ENCODE data around the gene LRP5.
A peak's percentile ranks its signal among the peaks of the same experiment; 100 is the strongest.
"Not testable (repeated sequence)": the region's sequence is repeated elsewhere in the genome, so short reads cannot be mapped to it uniquely, and the experiment has no call there.

The LRP5 gene

DNA sequence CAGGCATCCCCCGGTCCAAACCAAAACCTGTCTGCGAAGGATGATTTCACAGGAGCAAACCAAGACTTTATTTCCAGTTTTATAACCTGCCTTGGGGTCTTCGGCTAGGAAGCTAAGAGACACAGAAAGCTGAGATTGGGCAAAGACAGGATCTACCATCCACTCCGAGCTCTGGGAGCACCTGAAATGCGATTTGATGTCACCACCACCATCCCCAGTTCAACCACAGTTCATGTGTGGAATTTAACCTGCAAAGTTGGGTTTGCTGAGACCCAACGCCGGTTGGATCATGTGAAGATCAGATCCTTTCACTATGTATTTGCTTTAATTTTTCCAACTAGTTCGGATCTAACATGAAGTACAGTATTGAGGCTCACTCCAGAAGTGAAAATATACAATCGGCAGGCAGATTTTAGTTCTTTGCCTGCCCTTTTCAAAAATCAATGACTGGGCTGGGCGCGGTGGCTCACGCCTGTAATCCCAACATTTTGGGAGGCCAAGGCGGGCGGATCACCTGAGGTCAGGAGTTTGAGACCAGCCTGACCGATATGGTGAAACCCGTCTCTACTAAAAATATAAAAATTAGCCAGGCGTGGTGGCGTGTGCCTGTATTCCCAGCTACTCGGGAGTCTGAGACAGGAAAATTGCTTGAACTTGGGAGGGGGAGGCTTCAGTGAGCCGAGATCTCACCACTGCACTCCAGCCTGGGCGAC, 39.2 kb upstream of the LRP5 start:
- Mint-ChIP-seq H3K4me3 (peak overlapping the region; percentile 93), H3K27ac (peak overlapping the region; percentile 93), H3K4me1 (peaks cover 52% of the 10 kb centered on the region), H3K9me3 (peaks cover 4% of the 10 kb centered on the region), H3K36me3 (peaks cover 18% of the 10 kb centered on the region), H3K27me3 (no peaks in the 10 kb centered on the region)
- no peak for ATAC-seq

DNA sequence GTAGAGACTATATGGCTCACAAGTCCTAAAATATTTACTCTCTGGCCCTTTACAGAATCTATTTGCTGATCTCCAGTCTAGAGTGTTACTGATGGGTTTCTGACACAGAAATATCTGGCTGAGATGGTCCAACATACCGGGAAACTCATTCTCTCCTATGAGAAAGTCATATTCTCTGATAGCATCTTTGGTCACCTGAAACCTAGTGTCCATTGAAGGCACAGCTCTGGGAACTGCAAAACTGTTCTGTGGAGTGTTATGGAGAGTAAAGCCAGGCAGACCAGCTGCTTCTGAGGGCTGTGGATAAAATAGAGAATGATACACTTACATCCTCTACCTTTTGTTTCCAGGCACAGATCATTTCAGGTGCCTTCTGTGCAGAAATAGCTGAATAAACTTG, 38.1 kb upstream of the LRP5 start:
- H3K4me3 Mint-ChIP-seq, result peak overlapping the region; percentile 93
- peaks cover 8% of the 10 kb centered on the region for H3K36me3 Mint-ChIP-seq
- H3K9me3 Mint-ChIP-seq, result peaks cover 4% of the 10 kb centered on the region
- no peak for ATAC-seq
- H3K27ac Mint-ChIP-seq, result peak overlapping the region; percentile 93
- H3K4me1 Mint-ChIP-seq, result peaks cover 41% of the 10 kb centered on the region
- no peaks in the 10 kb centered on the region for H3K27me3 Mint-ChIP-seq

DNA sequence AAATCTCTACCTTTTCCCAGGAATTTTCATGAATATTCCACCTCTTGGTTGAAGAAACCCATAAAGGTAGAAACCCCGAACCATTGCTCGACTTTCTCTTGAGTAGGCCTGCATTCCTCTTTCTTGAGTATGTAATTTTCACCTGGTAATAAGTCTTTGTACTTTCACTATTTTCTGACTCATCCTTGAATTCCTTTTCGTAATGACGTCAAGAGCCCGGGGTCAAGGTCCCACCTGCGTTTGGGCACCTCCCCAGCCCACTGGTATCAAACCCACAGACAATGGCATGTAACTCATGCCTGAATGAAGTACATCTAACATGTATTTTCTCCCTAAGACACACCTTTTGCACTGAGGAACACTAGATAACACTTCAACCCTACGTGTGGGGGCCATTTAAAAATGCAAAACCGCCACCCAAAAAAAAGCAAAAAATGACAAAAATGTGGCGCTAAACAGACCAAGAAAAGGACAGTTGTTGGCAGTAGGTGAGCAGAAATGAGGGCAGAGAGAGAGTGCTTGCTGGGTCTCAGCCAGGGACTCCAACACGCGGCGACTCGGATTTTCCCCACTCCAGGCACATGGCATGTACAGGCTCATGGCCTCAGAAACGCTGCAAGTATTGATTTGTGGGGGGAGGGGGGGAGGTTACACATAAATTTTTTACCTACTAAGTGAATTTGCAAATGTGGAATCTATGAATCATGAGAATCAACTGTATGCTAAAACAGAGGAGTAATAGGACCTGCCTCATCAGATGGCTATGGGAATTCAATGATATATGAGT, 36.5 kb upstream of the LRP5 start:
- no peak overlapping the region for H3K27ac Mint-ChIP-seq
- H3K36me3 Mint-ChIP-seq, result no peaks in the 10 kb centered on the region
- peaks cover 25% of the 10 kb centered on the region for H3K4me1 Mint-ChIP-seq
- no peak for ATAC-seq
- no peaks in the 10 kb centered on the region for H3K27me3 Mint-ChIP-seq
- no peak overlapping the region for H3K4me3 Mint-ChIP-seq
- H3K9me3 Mint-ChIP-seq, result peaks cover 4% of the 10 kb centered on the region

DNA sequence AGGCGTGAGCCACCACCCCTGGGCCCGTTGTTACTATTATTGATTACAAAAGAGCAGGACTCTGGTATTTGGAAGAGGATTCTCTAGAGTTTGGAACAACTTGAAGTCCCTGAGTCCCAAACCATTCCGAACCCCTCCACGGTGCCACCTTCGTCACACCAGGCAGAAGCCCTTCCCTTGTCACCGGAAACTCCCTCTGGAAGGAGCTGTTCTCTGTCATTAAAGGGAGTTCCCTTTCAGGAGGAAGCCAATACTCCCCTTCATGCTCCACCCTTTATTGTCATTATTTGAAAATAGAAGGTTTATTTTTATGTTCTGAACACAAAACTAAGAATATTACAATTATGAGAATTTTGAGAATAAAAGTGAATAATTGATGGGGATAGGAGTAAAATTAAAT, 35.5 kb upstream of the LRP5 start:
- Mint-ChIP-seq H3K27ac (no peak overlapping the region), H3K4me1 (peaks cover 28% of the 10 kb centered on the region)
- ATAC-seq, result no peak

DNA sequence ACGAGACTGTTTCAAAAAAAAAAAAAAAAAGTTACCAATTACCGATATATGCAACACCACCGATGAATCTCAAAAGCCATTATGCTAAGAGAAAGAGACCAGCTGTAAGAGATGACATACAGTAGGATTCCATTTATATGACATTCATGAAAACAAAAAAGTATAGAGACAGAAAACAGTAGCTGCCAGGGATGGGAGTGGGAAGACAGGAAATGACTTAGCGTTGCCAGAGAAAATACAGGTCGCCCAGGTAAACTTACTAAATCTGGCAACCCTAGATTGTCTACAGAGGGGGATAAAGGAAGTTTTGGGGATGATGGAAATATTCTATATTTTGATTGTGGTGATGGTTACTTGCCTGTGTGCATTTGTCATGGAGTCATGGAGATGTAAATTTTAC, 32.7 kb upstream of the LRP5 start:
- Mint-ChIP-seq H3K36me3 (peaks cover 3% of the 10 kb centered on the region), H3K4me1 (peaks cover 19% of the 10 kb centered on the region), H3K27ac (no peak overlapping the region), H3K27me3 (no peaks in the 10 kb centered on the region), H3K9me3 (peaks cover 10% of the 10 kb centered on the region), H3K4me3 (no peak overlapping the region)
- ATAC-seq, result no peak

More for the DNA sequence above, 35.5 kb upstream of the LRP5 start:
- Mint-ChIP-seq H3K36me3 (no peaks in the 10 kb centered on the region), H3K4me3 (no peak overlapping the region), H3K27me3 (no peaks in the 10 kb centered on the region), H3K9me3 (peaks cover 4% of the 10 kb centered on the region)

DNA sequence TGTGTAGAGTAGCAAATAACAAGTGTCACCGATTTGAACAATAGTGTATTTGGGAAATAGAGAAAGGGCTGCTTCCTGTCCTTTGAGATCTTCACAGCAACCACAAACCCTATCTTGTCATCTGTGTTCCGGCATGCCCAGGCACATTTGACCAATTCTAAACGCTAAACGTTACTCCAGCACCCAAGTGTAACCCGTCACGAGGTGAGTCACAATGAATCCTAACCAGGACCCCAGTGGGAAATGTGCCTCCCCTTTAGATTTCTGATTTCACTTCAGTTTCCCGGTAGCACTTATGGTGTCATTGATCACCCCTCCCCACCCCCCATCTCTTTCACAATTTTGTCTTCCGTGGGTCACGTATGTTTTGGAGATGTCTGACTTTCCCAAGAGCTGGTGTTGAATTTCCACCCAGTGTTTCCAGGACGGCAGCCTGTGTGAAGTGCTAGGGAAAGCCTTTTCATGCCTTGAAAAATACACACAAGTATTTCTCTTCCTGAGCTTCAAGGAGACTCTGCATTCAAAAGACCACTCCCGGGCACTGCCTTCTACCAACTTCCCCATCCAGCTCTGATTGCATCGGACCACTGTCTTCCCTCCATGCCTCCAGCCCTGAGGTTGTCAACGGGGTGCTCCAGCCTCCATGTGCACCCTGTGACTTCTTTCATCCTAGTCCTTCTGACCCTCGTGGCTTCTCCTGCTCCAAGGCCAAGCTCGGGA, 30.1 kb upstream of the LRP5 start:
- peak overlapping the region; percentile 13 for H3K4me3 Mint-ChIP-seq
- peak overlapping the region; percentile 37 for H3K27ac Mint-ChIP-seq
- peaks cover 6% of the 10 kb centered on the region for H3K36me3 Mint-ChIP-seq
- H3K9me3 Mint-ChIP-seq, result peaks cover 8% of the 10 kb centered on the region
- peaks cover 19% of the 10 kb centered on the region for H3K4me1 Mint-ChIP-seq
- peak; percentile 88 for ATAC-seq
- no peaks in the 10 kb centered on the region for H3K27me3 Mint-ChIP-seq

DNA sequence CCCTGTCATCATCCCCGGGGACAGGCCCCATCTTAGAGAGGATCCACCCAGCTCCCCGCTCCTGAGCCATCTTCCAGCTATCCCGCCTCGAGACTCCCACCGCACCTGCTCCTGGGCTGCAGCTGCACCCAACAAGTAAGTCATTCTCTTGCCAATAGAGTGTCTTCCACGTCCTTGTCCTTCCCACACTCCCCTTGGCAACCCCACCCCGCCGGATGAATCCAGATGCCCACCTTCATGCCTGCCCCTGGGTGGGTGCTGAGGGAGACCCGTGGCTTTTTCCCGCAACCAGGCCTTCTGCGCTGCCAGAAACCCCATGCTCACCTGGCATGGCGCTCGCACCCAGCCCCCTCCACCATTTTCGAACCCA, 29.5 kb upstream of the LRP5 start:
- H3K27ac Mint-ChIP-seq, result peak overlapping the region; percentile 37
- H3K36me3 Mint-ChIP-seq, result peaks cover 6% of the 10 kb centered on the region
- peak overlapping the region; percentile 13 for H3K4me3 Mint-ChIP-seq
- peaks cover 8% of the 10 kb centered on the region for H3K9me3 Mint-ChIP-seq
- H3K4me1 Mint-ChIP-seq, result peaks cover 19% of the 10 kb centered on the region
- ATAC-seq, result no peak
- no peaks in the 10 kb centered on the region for H3K27me3 Mint-ChIP-seq

DNA sequence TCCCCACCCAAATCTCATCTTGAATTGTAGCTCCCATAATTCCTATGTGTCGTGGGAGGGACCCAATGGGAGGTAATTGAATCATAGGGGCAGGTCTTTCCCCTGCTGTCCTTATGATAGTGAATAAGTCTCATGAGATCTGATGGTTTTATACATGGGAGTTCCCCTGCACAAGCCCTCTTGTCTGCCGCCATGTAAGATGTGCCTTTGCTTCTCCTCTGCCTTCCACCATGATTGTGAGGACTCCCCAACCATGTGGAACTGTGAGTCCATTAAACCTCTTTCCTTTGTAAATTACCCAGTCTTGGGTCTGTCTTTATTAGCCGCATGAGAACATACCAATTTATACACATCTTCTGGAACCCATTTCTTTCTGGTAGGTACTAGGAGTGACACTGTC, 27.8 kb upstream of the LRP5 start:
- H3K36me3 Mint-ChIP-seq, H3K27ac Mint-ChIP-seq, H3K27me3 Mint-ChIP-seq, ATAC-seq, H3K9me3 Mint-ChIP-seq, H3K4me3 Mint-ChIP-seq: not testable (repeated sequence)
- H3K4me1 Mint-ChIP-seq, result peaks cover 19% of the 10 kb centered on the region

DNA sequence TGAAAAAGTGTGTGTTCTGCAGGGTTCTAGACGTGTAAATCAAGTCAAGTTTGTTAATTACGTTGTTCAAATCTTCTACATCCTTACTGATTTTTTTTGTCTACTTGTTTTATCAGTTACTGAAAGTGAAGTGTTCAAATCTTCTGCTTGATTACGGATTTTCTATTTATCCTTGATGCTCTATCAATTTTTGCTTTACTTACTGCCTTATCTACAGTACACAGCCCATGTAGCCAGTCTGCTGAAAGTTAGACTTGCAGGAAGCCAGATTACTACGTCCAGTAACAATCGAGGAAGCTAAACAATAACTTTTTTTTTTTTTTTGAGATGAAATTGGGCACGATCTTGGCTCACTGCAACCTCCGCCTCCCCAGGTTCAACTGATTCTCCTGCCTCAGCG, 25.0 kb upstream of the LRP5 start:
- H3K36me3 Mint-ChIP-seq, result peaks cover 6% of the 10 kb centered on the region
- H3K4me1 Mint-ChIP-seq, result peaks cover 13% of the 10 kb centered on the region
- H3K27me3 Mint-ChIP-seq, result no peaks in the 10 kb centered on the region
- H3K9me3 Mint-ChIP-seq, result peaks cover 10% of the 10 kb centered on the region
- H3K4me3 Mint-ChIP-seq, result no peak overlapping the region
- ATAC-seq, result no peak
- peak overlapping the region; percentile 41 for H3K27ac Mint-ChIP-seq

DNA sequence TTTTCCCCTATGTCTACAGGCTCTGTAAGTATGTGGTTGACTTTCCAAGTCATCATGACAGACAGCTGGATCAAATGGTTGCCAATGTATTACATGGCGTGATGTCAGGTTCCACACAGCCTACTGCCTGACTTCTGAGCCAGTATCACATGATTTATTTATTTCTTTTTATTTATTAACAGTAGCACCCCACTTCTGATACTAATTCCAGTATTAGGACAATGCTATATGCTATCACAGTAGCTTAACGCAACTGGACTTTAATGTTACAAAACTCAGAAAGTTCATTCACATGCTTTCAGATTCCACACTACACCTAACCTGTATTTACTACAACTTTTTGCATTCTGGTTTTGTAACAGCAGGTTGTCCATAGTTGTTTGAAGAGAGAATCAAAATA, 22.9 kb upstream of the LRP5 start:
- peaks cover 19% of the 10 kb centered on the region for H3K4me1 Mint-ChIP-seq
- no peak for ATAC-seq
- H3K9me3 Mint-ChIP-seq, result peaks cover 6% of the 10 kb centered on the region
- peaks cover 5% of the 10 kb centered on the region for H3K36me3 Mint-ChIP-seq
- H3K27ac Mint-ChIP-seq, result no peak overlapping the region
- H3K27me3 Mint-ChIP-seq, result no peaks in the 10 kb centered on the region
- H3K4me3 Mint-ChIP-seq, result no peak overlapping the region

DNA sequence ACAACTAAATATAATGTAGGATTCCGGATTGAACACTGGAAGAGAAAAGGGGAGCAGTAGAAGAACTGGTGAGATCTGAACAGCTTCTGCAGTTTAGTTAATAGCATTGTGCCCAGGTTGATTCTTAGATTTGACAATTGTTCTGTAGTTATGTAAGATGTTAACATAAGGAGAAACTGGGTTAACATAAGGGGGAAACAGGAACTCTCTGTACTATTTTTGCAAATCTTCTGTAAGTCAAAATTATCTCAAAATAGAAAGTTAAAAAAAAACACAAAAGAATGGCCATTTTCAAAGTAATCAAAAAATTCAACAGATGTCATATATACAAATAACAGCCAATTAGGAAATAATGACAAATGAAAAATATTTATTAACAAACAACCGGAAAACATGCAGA, 18.7 kb upstream of the LRP5 start:
- H3K9me3 Mint-ChIP-seq, result peaks cover 2% of the 10 kb centered on the region
- no peaks in the 10 kb centered on the region for H3K27me3 Mint-ChIP-seq
- no peaks in the 10 kb centered on the region for H3K36me3 Mint-ChIP-seq
- peaks cover 37% of the 10 kb centered on the region for H3K4me1 Mint-ChIP-seq
- H3K4me3 Mint-ChIP-seq, result peak overlapping the region; percentile 69
- H3K27ac Mint-ChIP-seq, result peak overlapping the region; percentile 72
- no peak for ATAC-seq

DNA sequence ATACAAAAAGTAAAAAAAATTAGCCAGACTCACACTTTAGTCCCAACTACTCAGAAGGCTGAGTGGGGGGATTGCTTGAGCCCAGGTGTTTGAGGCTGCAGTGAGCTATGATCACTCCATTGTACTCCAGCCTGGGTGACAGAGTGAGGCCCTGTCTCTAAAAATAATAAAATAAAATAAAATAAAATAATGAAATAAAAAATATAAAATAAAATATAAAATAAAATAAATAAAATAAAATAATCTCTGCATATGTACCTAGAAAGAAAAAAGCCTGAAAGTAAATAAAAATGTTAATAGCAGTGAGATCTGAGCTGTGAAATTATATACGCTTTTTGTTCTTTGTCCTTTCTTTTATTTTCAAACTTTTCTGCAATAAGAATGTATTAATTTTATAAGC, 17.1 kb upstream of the LRP5 start:
- Mint-ChIP-seq H3K4me3 (no peak overlapping the region), H3K27ac (no peak overlapping the region), H3K4me1 (peaks cover 37% of the 10 kb centered on the region), H3K27me3 (no peaks in the 10 kb centered on the region), H3K9me3 (no peaks in the 10 kb centered on the region), H3K36me3 (no peaks in the 10 kb centered on the region)
- no peak for ATAC-seq

DNA sequence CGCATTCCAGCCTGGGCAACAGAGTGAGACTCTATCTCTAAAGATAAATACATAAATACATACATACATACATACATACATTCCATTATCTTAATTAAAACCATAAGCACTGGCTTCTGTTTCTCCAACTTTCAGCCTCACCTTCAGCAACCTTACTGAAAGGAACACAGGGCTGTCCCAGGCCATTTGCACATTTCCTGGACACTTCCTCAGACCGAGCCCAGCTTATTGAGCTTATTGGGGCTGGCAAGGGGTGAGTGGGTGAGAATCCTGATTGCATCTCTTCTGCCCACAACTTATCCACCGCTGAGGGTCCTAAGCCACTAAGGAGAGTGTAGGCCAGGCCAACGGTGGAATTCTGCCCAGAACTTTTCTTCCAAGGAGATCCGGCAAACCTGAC, 16.5 kb upstream of the LRP5 start:
- peaks cover 37% of the 10 kb centered on the region for H3K4me1 Mint-ChIP-seq
- H3K4me3 Mint-ChIP-seq, result no peak overlapping the region
- ATAC-seq, result no peak
- H3K36me3 Mint-ChIP-seq, result no peaks in the 10 kb centered on the region
- peak overlapping the region; percentile 72 for H3K27ac Mint-ChIP-seq
- no peaks in the 10 kb centered on the region for H3K9me3 Mint-ChIP-seq
- no peaks in the 10 kb centered on the region for H3K27me3 Mint-ChIP-seq

DNA sequence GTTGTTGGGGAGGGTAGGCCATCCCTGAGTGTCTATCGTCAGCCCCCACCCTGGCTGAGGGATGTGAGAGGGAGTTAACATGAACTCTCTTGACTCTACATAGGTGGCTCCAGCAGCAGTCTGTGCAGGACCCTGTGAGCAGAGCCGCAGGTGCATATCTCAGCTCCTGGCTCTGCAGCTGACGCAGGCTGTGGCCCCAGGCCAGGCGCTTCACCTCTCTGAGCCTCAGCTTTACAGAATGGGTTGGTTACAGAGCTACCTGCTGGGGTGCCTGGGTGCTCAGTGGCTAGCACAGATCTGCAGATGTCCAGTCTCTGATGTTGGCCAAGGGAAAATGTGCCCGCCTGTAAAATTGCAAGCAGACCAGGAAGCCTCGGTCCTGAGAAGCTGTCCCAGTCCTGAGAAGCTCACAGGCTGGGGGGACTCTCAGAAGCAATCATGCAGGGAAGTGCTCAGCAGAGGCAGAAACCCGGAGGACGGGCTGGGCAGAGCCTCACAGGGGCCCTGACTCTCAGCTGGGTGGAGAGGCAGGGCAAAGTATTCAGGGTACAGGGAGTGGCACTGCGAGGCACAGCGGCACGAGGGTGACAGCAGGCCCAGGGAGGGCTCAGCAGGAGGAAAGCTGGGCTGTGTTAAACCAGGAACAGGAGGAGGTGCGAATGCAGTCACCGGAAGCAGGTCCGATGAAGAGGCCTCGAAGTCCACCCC, 15.9 kb upstream of the LRP5 start:
- no peaks in the 10 kb centered on the region for H3K27me3 Mint-ChIP-seq
- peak overlapping the region; percentile 72 for H3K27ac Mint-ChIP-seq
- no peaks in the 10 kb centered on the region for H3K36me3 Mint-ChIP-seq
- no peak overlapping the region for H3K4me3 Mint-ChIP-seq
- H3K4me1 Mint-ChIP-seq, result peaks cover 37% of the 10 kb centered on the region
- no peaks in the 10 kb centered on the region for H3K9me3 Mint-ChIP-seq
- no peak for ATAC-seq

DNA sequence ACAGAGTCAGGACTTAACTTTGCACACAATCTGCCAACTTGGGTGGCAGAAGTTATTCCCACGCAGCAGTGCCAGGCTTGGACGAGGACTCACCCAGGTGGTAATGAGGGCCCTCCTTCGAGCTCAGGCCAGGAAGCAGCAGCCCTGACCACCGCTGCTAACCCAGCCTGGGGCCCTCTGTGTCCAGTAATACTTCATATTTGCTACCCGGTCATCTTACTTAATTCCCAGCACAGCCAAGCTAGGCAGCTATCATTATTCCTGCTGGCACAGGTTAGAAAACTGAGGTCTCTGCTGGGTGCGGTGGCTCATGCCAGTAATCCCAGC, 15.4 kb upstream of the LRP5 start:
- Mint-ChIP-seq H3K27me3 (no peaks in the 10 kb centered on the region), H3K4me1 (peaks cover 37% of the 10 kb centered on the region), H3K27ac (peak overlapping the region; percentile 72), H3K36me3 (no peaks in the 10 kb centered on the region), H3K9me3 (no peaks in the 10 kb centered on the region), H3K4me3 (no peak overlapping the region)
- no peak for ATAC-seq
